Measurements from ENCODE around the gene MAPK7. TPM values are rescaled to one million over a fixed set of nuclear protein-coding genes. Genes with fewer than 3 reads are reported as not detected.

Gene MAPK7
- total and polyA plus RNA-seq, 2 donors (not counting 3 experiments of a cell fraction or from before 2014, with no cell fraction given) = 16.8 to 30.7 TPM

- Histone ChIP-seq H3K4me1 (ENCODE audit: control insufficient read depth, extremely low read depth, insufficient read depth, low read length) (no peaks in the 10 kb centered on the region), H3K79me2 (ENCODE audit: control insufficient read depth, insufficient read depth, low read length) (no peaks in the 10 kb centered on the region), H3K9ac (replicated peaks; ENCODE audit: extremely low read depth, insufficient read depth, low read length) (no peak overlapping the region), H3K4me3 (replicated peaks in 1 of 3; ENCODE audit: insufficient read depth in 1 of 3, low read depth in 1 of 3, low read length in 3 of 3) (no peak overlapping the region), H3K9me1 (replicated peaks; ENCODE audit: control insufficient read depth, extremely low read depth, insufficient read depth, low read length) (no peaks in the 10 kb centered on the region), H3K9me3 (replicated peaks; ENCODE audit: control insufficient read depth, insufficient read depth, low read length) (no peaks in the 10 kb centered on the region), H3K4me2 (ENCODE audit: insufficient read depth, low read length) (no peak overlapping the region), H3K27ac (ENCODE audit: insufficient read depth, low read depth, low read length) (no peak overlapping the region), H4K20me1 (replicated peaks; ENCODE audit: control insufficient read depth, extremely low read depth, insufficient read depth, low read length) (no peaks in the 10 kb centered on the region), H3K27me3 (ENCODE audit: control insufficient read depth in 2 of 2, insufficient read depth in 2 of 2, low read length in 2 of 2) (peaks cover 6 to 11% of the 10 kb centered on the region in 2 experiments), H2AFZ (ENCODE audit: low read depth, low read length) (no peak overlapping the region), H3K36me3 (ENCODE audit: control insufficient read depth in 2 of 2, extremely low read depth in 1 of 2, insufficient read depth in 2 of 2, low read length in 2 of 2) (peaks cover 6 to 23% of the 10 kb centered on the region in 2 experiments)
- POLR2A ChIA-PET = interaction anchor here (1.2 kb wide), 1 partner anchor 8 kb away, joined by 3 read pairs; the partner anchor contains the start of gene MAPK7
- DNase-seq (ENCODE audit: low read depth, low spot score) (no peak), FAIRE-seq (no peak)
- intact Hi-C loops (cut with micrococcal nuclease) (no loop called here), dilution Hi-C loops (cut with MboI; ENCODE audit: extremely low pct_ligation_motif_present, low sequenced_read_pairs) (no loop called here)
- no TSS peak for BruUV-seq (replicated peaks)
- TF ChIP-seq FOS (IDR thresholded peaks at IDR 0.05; ENCODE audit: borderline replicate concordance, insufficient read depth, low read length) (no peak), GATA2 (IDR thresholded peaks at IDR 0.05; ENCODE audit: insufficient read depth, insufficient read length, low read depth, low read length) (no peak), CTCF (IDR thresholded peaks at IDR 0.05; ENCODE audit: extremely low read depth in 1 of 2, insufficient read depth in 1 of 2, low read depth in 1 of 2, low read length in 2 of 2) (no peak), POLR2A (IDR thresholded peaks at IDR 0.05; ENCODE audit: low read depth, low read length) (no peak), EZH2 (IDR thresholded peaks at IDR 0.05; ENCODE audit: borderline replicate concordance, low read depth, low read length, severe bottlenecking) (no peak), MYC (IDR thresholded peaks at IDR 0.05; ENCODE audit: low read depth, low read length) (no peak), MAX (IDR thresholded peaks at IDR 0.05; ENCODE audit: insufficient read depth, insufficient read length) (no peak)
- CTCF ChIA-PET = interaction anchor here (0.7 to 1.8 kb wide), 3 partner anchors 8 to 61 kb away, joined by 4 to 5 read pairs (median 5); partner anchors contain the start of genes B9D1 and MAPK7
Observed at GRCh38 chr17:19386051-19386929, 8.0 kb downstream of the MAPK7 start.

Measured in endothelial cell of umbilical vein (primary cell).